HEK293 (cell line): Measurements from ENCODE around the gene AFP.

Experiments
- ATF2 ChIP-seq: fragments of 450-650 bp; formaldehyde crosslinking; IDR thresholded peaks from 2 replicates; pipeline ENCODE4 v1.5.1; 2016; ENCODE audit warnings: missing biosample characterization, missing genetic modification characterization, low read depth
- CTCF ChIP-seq: fragments of 450-650 bp; formaldehyde crosslinking; IDR thresholded peaks from 2 replicates; pipeline ENCODE4 v1.5.1; 2016; ENCODE audit warnings: missing biosample characterization, missing genetic modification characterization
- GLIS2 ChIP-seq: fragments of 450-650 bp; formaldehyde crosslinking; IDR thresholded peaks from 2 replicates; pipeline ENCODE4 v1.5.1; 2016; ENCODE audit warnings: missing biosample characterization, missing genetic modification characterization
- RBAK ChIP-seq: fragments of 450-650 bp; formaldehyde crosslinking; IDR thresholded peaks from 2 replicates; pipeline ENCODE4 v1.5.1; 2016; ENCODE audit warnings: missing biosample characterization, missing genetic modification characterization
- SP2 ChIP-seq: fragments of 450-650 bp; formaldehyde crosslinking; IDR thresholded peaks from 2 replicates; pipeline ENCODE4 v1.5.1; 2016; ENCODE audit warnings: missing biosample characterization, missing genetic modification characterization
- ZBTB44 ChIP-seq: fragments of 450-650 bp; IDR thresholded peaks from 2 replicates; pipeline ENCODE4 v1.5.1; 2018; ENCODE audit warnings: missing biosample characterization, mild to moderate bottlenecking, missing genetic modification characterization
- ZEB2 ChIP-seq: fragments of 450-650 bp; formaldehyde crosslinking; IDR thresholded peaks from 2 replicates; pipeline ENCODE4 v1.5.1; 2016; ENCODE audit warnings: missing biosample characterization, missing genetic modification characterization
- ZNF335 ChIP-seq: fragments of 450-650 bp; formaldehyde crosslinking; conservative IDR thresholded peaks from 2 replicates; pipeline ENCODE4 v1.5.1; 2016; ENCODE audit warnings: missing biosample characterization, missing genetic modification characterization
- ZNF37A ChIP-seq: fragments of 450-650 bp; IDR thresholded peaks from 2 replicates; pipeline ENCODE4 v1.5.1; 2018; ENCODE audit warnings: missing biosample characterization, missing genetic modification characterization
- ZNF544 ChIP-seq: fragments of 450-650 bp; formaldehyde crosslinking; IDR thresholded peaks from 2 replicates; pipeline ENCODE4 v1.5.0; 2017; ENCODE audit warnings: missing biosample characterization, missing genetic modification characterization
- ZNF629 ChIP-seq: fragments of 450-650 bp; formaldehyde crosslinking; IDR thresholded peaks from 2 replicates; pipeline ENCODE4 v1.5.1; 2017; ENCODE audit warnings: missing biosample characterization, missing genetic modification characterization
- ZNF658 ChIP-seq: fragments of 450-650 bp; formaldehyde crosslinking; IDR thresholded peaks from 2 replicates; pipeline ENCODE4; 2016; ENCODE audit warnings: missing biosample characterization, missing genetic modification characterization
- ZNF660 ChIP-seq: fragments of 450-650 bp; IDR thresholded peaks from 2 replicates; pipeline ENCODE4 v1.5.1; 2018; ENCODE audit warnings: missing biosample characterization, mild to moderate bottlenecking, missing genetic modification characterization
- ZNF785 ChIP-seq: fragments of 450-650 bp; formaldehyde crosslinking; IDR thresholded peaks from 2 replicates; pipeline ENCODE4 v1.5.1; 2016; ENCODE audit warnings: missing biosample characterization, missing genetic modification characterization

GRCh38 chr4:73410916-73411730 lies 24.9 kb upstream of the AFP start:
- TF ChIP-seq SP2 (tag by site-specific recombination) = no peak
- TF ChIP-seq ZNF335 (tag by site-specific recombination) = no peak
- TF ChIP-seq ZNF629 (tag by site-specific recombination) = no peak
- TF ChIP-seq CTCF = no peak
- no peak for TF ChIP-seq GLIS2 (tag by site-specific recombination)
- no peak for TF ChIP-seq ZBTB44 (tag by site-specific recombination)
- TF ChIP-seq RBAK (tag by site-specific recombination) = no peak
- no peak for TF ChIP-seq ZNF37A (tag by site-specific recombination)
- no peak for TF ChIP-seq ZNF660 (tag by site-specific recombination)
- no peak for TF ChIP-seq ZNF785 (tag by site-specific recombination)
- no peak for TF ChIP-seq ZEB2 (tag by site-specific recombination)
- TF ChIP-seq ZNF658 = no peak
- TF ChIP-seq ATF2 = no peak
- no peak for TF ChIP-seq ZNF544 (tag by site-specific recombination)
